WTC11 (cell line): ENCODE data around the gene RPEL1. TPM values are rescaled to one million over a fixed set of nuclear protein-coding genes. Genes with fewer than 3 reads are reported as not detected.
A peak's percentile ranks its signal among the peaks of the same experiment; 100 is the strongest.

Experiments used
- ATAC-seq: fragments of 200-7000 bp; cut with Tn5 transposase; 2 replicates; pipeline ENCODE4 v1.10.0; 2021; ENCODE audit warnings: mild to moderate bottlenecking, moderate library complexity
- CTCF ChIA-PET: fragments of 300-600 bp; sonication (Branson Sonifier 250); formaldehyde crosslinking; loops from one replicate; lab custom pipeline; 2021; ENCODE audit warnings: antibody characterized with exemption; lab: Charles Lee
- POLR2A ChIA-PET: fragments of 350-600 bp; sonication (Branson Sonifier 250); formaldehyde crosslinking; loops from one replicate; lab custom pipeline; 2021; ENCODE audit warnings: antibody characterized with exemption; lab: Charles Lee
- DNase-seq: peaks from one replicate; pipeline ENCODE4 v3.0.0; 2021; ENCODE audit warnings: low spot score
- H3K27ac Mint-ChIP-seq: 2 replicates; pipeline ENCODE4 v1.8.0; 2021; ENCODE audit warnings: mixed read lengths
- H3K27me3 Mint-ChIP-seq: 2 replicates; pipeline ENCODE4 v1.8.0; 2021; ENCODE audit warnings: low read depth, mild to moderate bottlenecking, moderate library complexity, mixed read lengths
- H3K36me3 Mint-ChIP-seq: 2 replicates; pipeline ENCODE4 v1.8.0; 2021; ENCODE audit warnings: mixed read lengths
- H3K4me1 Mint-ChIP-seq: 2 replicates; pipeline ENCODE4 v1.8.0; 2022; ENCODE audit warnings: mixed read lengths
- H3K4me3 Mint-ChIP-seq: 2 replicates; pipeline ENCODE4 v1.8.0; 2021; ENCODE audit warnings: mild to moderate bottlenecking, moderate library complexity, mixed read lengths
- H3K9me3 Mint-ChIP-seq: 2 replicates; pipeline ENCODE4 v1.8.0; 2021; ENCODE audit warnings: mixed read lengths
- CREB1 ChIP-seq: sonication (generic); formaldehyde crosslinking; IDR thresholded peaks from 2 replicates; pipeline ENCODE4 v1.8.0; 2023; ENCODE audit warnings: mild to moderate bottlenecking, missing genetic modification reagents
- CREM ChIP-seq: sonication (generic); formaldehyde crosslinking; IDR thresholded peaks from 2 replicates; pipeline ENCODE4 v1.8.1; 2022; ENCODE audit warnings: mild to moderate bottlenecking, missing genetic modification reagents, moderate library complexity
- ELF4 ChIP-seq: sonication (generic); formaldehyde crosslinking; IDR thresholded peaks from 2 replicates; pipeline ENCODE4 v1.8.1; 2022; ENCODE audit warnings: low read depth, mild to moderate bottlenecking, moderate library complexity, missing genetic modification reagents
- EMX1 ChIP-seq: fragments of 250-450 bp; sonication (Bioruptor Pico); IDR thresholded peaks from 2 replicates; pipeline ENCODE4 v1.8.0; 2021; ENCODE audit warnings: mild to moderate bottlenecking
- FOXJ3 ChIP-seq: sonication (generic); formaldehyde crosslinking; IDR thresholded peaks from 2 replicates; pipeline ENCODE4 v1.9.0; 2021; ENCODE audit warnings: missing genetic modification reagents, mild to moderate bottlenecking, borderline replicate concordance
- FOXK1 ChIP-seq: sonication (generic); formaldehyde crosslinking; IDR thresholded peaks from 2 replicates; pipeline ENCODE4 v1.8.0; 2022; ENCODE audit warnings: mild to moderate bottlenecking, moderate library complexity, missing genetic modification reagents
- GABPB1 ChIP-seq: sonication (generic); formaldehyde crosslinking; IDR thresholded peaks from 2 replicates; pipeline ENCODE4 v1.8.1; 2023; ENCODE audit warnings: mild to moderate bottlenecking, missing genetic modification reagents
- KAT7 ChIP-seq: sonication (generic); formaldehyde crosslinking; IDR thresholded peaks from 2 replicates; pipeline ENCODE4 v1.8.1; 2023; ENCODE audit warnings: missing genetic modification reagents, mild to moderate bottlenecking, borderline replicate concordance
- NFE2L1 ChIP-seq: sonication (generic); formaldehyde crosslinking; IDR thresholded peaks from 2 replicates; pipeline ENCODE4 v1.8.1; 2023; ENCODE audit warnings: missing genetic modification reagents
- ZNF138 ChIP-seq: sonication (generic); formaldehyde crosslinking; conservative IDR thresholded peaks from 2 replicates; pipeline ENCODE4 v1.8.1; 2022; ENCODE audit warnings: mild to moderate bottlenecking, moderate library complexity, missing genetic modification reagents
- ZNF416 ChIP-seq: fragments of 250-450 bp; sonication (Bioruptor Pico); IDR thresholded peaks from 2 replicates; pipeline ENCODE4 v1.9.0; 2021; ENCODE audit warnings: mild to moderate bottlenecking, inconsistent platforms
- ZNF671 ChIP-seq: fragments of 250-450 bp; sonication (Bioruptor Pico); IDR thresholded peaks from 2 replicates; pipeline ENCODE4 v1.8.0; 2021; ENCODE audit warnings: mild to moderate bottlenecking
- total RNA-seq: library from RNA; stranded (reverse); gene quantifications from 3 replicates; pipeline ENCODE4 v1.2.3, GENCODE V29; 2021
- TF ChIP-seq, protein P1 (sequence below): fragments of 250-450 bp; sonication (Bioruptor Pico); IDR thresholded peaks from 2 replicates; pipeline ENCODE4 v1.9.0; 2021; ENCODE audit warnings: moderate library complexity, mild to moderate bottlenecking, inconsistent platforms, borderline replicate concordance
- TF ChIP-seq, protein P2 (sequence below): sonication (generic); formaldehyde crosslinking; IDR thresholded peaks from 2 replicates; pipeline ENCODE4 v1.8.0; 2022; ENCODE audit warnings: mild to moderate bottlenecking, missing genetic modification reagents
- TF ChIP-seq, protein P3 (sequence below): sonication (generic); formaldehyde crosslinking; IDR thresholded peaks from 2 replicates; pipeline ENCODE4 v1.8.0; 2023; ENCODE audit warnings: missing genetic modification reagents
- TF ChIP-seq, protein P4 (sequence below): sonication (generic); formaldehyde crosslinking; IDR thresholded peaks from 2 replicates; pipeline ENCODE4 v1.8.0; 2023; ENCODE audit warnings: mild to moderate bottlenecking, missing genetic modification reagents
- TF ChIP-seq, protein P5 (sequence below): sonication (generic); formaldehyde crosslinking; IDR thresholded peaks from 2 replicates; pipeline ENCODE4 v1.8.1; 2023; ENCODE audit warnings: mild to moderate bottlenecking, moderate library complexity, missing genetic modification reagents
- TF ChIP-seq, protein P6 (sequence below): sonication (generic); formaldehyde crosslinking; IDR thresholded peaks from 2 replicates; pipeline ENCODE4 v1.8.1; 2023; ENCODE audit warnings: mild to moderate bottlenecking, missing genetic modification reagents
- TF ChIP-seq, protein P7 (sequence below): sonication (generic); formaldehyde crosslinking; IDR thresholded peaks from 2 replicates; pipeline ENCODE4 v1.8.1; 2022; ENCODE audit warnings: missing genetic modification reagents, borderline replicate concordance
- TF ChIP-seq, protein P8 (sequence below): sonication (generic); formaldehyde crosslinking; conservative IDR thresholded peaks from 2 replicates; pipeline ENCODE4 v1.8.1; 2023; ENCODE audit warnings: mild to moderate bottlenecking, low read depth, missing genetic modification reagents, moderate library complexity

RPEL1 gene
- total RNA-seq, 1 experiment from 2014 or later = 0.09 TPM

DNA sequence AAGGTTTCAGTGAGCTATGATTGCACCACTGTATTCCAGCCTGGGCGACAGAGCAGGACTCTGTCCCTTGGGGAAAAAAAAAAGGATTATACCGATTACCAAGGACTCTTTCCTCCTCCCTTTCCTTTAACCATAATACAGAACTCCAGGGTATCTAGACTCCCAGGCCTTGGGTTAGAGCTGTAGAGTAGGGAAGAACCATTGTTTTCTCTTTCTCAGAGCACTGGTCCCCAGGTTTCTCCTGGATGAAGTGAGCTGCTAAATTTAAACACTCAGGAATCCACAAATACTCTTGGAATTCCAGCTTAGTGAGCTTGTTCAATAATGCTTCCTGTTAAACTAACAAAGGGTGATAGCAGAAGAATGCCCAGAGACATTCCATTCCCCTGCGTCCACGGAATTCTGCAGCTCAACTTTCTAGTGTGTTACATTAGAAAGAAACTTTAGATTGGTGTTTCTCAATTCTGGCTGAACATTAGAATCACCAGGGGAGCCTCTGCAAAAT, 14.6 kb upstream of the RPEL1 start:
- Mint-ChIP-seq H3K4me3 (no peak overlapping the region), H3K9me3 (peaks cover 4% of the 10 kb centered on the region), H3K36me3 (no peaks in the 10 kb centered on the region), H3K4me1 (peaks cover 36% of the 10 kb centered on the region), H3K27me3 (no peaks in the 10 kb centered on the region), H3K27ac (peak overlapping the region; percentile 96)
- DNase-seq (peak; percentile 51), ATAC-seq (peak; percentile 90)
- CTCF ChIA-PET = interaction anchor here (0.6 to 3.0 kb wide), 10 partner anchors 14 to 1061 kb away, joined by 3 to 22 read pairs (median 4); partner anchors contain the start of genes CNNM2, INA and NT5C2
- TF ChIP-seq, protein P1, sequence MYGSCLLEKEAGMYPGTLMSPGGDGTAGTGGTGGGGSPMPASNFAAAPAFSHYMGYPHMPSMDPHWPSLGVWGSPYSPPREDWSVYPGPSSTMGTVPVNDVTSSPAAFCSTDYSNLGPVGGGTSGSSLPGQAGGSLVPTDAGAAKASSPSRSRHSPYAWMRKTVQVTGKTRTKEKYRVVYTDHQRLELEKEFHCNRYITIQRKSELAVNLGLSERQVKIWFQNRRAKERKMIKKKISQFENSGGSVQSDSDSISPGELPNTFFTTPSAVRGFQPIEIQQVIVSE (CRISPR knock-in tag) = no peak
- no peak for TF ChIP-seq FOXK1
- TF ChIP-seq, protein P2, sequence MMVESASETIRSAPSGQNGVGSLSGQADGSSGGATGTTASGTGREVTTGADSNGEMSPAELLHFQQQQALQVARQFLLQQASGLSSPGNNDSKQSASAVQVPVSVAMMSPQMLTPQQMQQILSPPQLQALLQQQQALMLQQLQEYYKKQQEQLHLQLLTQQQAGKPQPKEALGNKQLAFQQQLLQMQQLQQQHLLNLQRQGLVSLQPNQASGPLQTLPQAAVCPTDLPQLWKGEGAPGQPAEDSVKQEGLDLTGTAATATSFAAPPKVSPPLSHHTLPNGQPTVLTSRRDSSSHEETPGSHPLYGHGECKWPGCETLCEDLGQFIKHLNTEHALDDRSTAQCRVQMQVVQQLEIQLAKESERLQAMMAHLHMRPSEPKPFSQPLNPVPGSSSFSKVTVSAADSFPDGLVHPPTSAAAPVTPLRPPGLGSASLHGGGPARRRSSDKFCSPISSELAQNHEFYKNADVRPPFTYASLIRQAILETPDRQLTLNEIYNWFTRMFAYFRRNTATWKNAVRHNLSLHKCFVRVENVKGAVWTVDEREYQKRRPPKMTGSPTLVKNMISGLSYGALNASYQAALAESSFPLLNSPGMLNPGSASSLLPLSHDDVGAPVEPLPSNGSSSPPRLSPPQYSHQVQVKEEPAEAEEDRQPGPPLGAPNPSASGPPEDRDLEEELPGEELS (CRISPR knock-in tag) = no peak
- no peak for TF ChIP-seq ZNF416 (CRISPR knock-in tag)
- TF ChIP-seq NFE2L1 (CRISPR knock-in tag) = no peak
- no peak for TF ChIP-seq CREM (CRISPR knock-in tag)
- no peak for TF ChIP-seq CREB1 (CRISPR knock-in tag)
- no peak for TF ChIP-seq ZNF138 (CRISPR knock-in tag)
- TF ChIP-seq, protein P3, sequence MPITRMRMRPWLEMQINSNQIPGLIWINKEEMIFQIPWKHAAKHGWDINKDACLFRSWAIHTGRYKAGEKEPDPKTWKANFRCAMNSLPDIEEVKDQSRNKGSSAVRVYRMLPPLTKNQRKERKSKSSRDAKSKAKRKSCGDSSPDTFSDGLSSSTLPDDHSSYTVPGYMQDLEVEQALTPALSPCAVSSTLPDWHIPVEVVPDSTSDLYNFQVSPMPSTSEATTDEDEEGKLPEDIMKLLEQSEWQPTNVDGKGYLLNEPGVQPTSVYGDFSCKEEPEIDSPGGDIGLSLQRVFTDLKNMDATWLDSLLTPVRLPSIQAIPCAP = no peak
- TF ChIP-seq, protein P4, sequence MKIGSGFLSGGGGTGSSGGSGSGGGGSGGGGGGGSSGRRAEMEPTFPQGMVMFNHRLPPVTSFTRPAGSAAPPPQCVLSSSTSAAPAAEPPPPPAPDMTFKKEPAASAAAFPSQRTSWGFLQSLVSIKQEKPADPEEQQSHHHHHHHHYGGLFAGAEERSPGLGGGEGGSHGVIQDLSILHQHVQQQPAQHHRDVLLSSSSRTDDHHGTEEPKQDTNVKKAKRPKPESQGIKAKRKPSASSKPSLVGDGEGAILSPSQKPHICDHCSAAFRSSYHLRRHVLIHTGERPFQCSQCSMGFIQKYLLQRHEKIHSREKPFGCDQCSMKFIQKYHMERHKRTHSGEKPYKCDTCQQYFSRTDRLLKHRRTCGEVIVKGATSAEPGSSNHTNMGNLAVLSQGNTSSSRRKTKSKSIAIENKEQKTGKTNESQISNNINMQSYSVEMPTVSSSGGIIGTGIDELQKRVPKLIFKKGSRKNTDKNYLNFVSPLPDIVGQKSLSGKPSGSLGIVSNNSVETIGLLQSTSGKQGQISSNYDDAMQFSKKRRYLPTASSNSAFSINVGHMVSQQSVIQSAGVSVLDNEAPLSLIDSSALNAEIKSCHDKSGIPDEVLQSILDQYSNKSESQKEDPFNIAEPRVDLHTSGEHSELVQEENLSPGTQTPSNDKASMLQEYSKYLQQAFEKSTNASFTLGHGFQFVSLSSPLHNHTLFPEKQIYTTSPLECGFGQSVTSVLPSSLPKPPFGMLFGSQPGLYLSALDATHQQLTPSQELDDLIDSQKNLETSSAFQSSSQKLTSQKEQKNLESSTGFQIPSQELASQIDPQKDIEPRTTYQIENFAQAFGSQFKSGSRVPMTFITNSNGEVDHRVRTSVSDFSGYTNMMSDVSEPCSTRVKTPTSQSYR (CRISPR knock-in tag) = no peak
- no peak for TF ChIP-seq GABPB1 (CRISPR knock-in tag)
- no peak for TF ChIP-seq ELF4 (CRISPR knock-in tag)
- TF ChIP-seq FOXJ3 (CRISPR knock-in tag) = no peak
- TF ChIP-seq, protein P5, sequence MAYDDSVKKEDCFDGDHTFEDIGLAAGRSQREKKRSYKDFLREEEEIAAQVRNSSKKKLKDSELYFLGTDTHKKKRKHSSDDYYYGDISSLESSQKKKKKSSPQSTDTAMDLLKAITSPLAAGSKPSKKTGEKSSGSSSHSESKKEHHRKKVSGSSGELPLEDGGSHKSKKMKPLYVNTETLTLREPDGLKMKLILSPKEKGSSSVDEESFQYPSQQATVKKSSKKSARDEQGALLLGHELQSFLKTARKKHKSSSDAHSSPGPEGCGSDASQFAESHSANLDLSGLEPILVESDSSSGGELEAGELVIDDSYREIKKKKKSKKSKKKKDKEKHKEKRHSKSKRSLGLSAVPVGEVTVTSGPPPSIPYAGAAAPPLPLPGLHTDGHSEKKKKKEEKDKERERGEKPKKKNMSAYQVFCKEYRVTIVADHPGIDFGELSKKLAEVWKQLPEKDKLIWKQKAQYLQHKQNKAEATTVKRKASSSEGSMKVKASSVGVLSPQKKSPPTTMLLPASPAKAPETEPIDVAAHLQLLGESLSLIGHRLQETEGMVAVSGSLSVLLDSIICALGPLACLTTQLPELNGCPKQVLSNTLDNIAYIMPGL = no peak
- TF ChIP-seq, protein P6, sequence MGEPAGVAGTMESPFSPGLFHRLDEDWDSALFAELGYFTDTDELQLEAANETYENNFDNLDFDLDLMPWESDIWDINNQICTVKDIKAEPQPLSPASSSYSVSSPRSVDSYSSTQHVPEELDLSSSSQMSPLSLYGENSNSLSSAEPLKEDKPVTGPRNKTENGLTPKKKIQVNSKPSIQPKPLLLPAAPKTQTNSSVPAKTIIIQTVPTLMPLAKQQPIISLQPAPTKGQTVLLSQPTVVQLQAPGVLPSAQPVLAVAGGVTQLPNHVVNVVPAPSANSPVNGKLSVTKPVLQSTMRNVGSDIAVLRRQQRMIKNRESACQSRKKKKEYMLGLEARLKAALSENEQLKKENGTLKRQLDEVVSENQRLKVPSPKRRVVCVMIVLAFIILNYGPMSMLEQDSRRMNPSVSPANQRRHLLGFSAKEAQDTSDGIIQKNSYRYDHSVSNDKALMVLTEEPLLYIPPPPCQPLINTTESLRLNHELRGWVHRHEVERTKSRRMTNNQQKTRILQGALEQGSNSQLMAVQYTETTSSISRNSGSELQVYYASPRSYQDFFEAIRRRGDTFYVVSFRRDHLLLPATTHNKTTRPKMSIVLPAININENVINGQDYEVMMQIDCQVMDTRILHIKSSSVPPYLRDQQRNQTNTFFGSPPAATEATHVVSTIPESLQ = no peak
- TF ChIP-seq KAT7 = no peak
- TF ChIP-seq ZNF671 (CRISPR knock-in tag) = no peak
- TF ChIP-seq, protein P7, sequence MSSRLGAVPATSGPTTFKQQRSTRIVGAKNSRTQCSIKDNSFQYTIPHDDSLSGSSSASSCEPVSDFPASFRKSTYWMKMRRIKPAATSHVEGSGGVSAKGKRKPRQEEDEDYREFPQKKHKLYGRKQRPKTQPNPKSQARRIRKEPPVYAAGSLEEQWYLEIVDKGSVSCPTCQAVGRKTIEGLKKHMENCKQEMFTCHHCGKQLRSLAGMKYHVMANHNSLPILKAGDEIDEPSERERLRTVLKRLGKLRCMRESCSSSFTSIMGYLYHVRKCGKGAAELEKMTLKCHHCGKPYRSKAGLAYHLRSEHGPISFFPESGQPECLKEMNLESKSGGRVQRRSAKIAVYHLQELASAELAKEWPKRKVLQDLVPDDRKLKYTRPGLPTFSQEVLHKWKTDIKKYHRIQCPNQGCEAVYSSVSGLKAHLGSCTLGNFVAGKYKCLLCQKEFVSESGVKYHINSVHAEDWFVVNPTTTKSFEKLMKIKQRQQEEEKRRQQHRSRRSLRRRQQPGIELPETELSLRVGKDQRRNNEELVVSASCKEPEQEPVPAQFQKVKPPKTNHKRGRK (CRISPR knock-in tag) = no peak
- TF ChIP-seq, protein P8, sequence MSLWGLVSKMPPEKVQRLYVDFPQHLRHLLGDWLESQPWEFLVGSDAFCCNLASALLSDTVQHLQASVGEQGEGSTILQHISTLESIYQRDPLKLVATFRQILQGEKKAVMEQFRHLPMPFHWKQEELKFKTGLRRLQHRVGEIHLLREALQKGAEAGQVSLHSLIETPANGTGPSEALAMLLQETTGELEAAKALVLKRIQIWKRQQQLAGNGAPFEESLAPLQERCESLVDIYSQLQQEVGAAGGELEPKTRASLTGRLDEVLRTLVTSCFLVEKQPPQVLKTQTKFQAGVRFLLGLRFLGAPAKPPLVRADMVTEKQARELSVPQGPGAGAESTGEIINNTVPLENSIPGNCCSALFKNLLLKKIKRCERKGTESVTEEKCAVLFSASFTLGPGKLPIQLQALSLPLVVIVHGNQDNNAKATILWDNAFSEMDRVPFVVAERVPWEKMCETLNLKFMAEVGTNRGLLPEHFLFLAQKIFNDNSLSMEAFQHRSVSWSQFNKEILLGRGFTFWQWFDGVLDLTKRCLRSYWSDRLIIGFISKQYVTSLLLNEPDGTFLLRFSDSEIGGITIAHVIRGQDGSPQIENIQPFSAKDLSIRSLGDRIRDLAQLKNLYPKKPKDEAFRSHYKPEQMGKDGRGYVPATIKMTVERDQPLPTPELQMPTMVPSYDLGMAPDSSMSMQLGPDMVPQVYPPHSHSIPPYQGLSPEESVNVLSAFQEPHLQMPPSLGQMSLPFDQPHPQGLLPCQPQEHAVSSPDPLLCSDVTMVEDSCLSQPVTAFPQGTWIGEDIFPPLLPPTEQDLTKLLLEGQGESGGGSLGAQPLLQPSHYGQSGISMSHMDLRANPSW = no peak
- TF ChIP-seq EMX1 (CRISPR knock-in tag) = no peak
- POLR2A ChIA-PET = interaction anchor here (0.7 to 2.5 kb wide), 4 partner anchors 12 to 313 kb away, joined by 3 to 21 read pairs (median 4); partner anchors contain the start of genes CNNM2 and NT5C2
